Tibial nerve (tissue), 4 donors: ENCODE data around the gene MIOX. TPM values are rescaled to one million over a fixed set of nuclear protein-coding genes. Genes with fewer than 3 reads are reported as not detected.
A peak's percentile ranks its signal among the peaks of the same experiment; 100 is the strongest.
"Not testable (repeated sequence)": the region's sequence is repeated elsewhere in the genome, so short reads cannot be mapped to it uniquely, and the experiment has no call there.

Experiments
- DNase-seq, 2 donors: peaks; one replicate each; pipeline ENCODE4 v3.0.0-alpha.2; 2019; ENCODE audit warnings: low spot score in 2 of 2
- H3K27ac ChIP-seq, 4 donors: fragments of 200-600 bp; sonication (generic) in 3 of 4; one replicate each; pipeline ENCODE4 v1.5.1; 2017 to 2019; ENCODE audit warnings: mild to moderate bottlenecking in 1 of 4
- H3K27me3 ChIP-seq, 2 donors: fragments of 200-600 bp; sonication (generic) in 1 of 2; one replicate each; pipeline versions ENCODE4 v1.5.1 to v1.6.0; 2017 to 2019
- H3K36me3 ChIP-seq, 3 donors: fragments of 200-600 bp; sonication (generic); one replicate each; pipeline ENCODE4 v1.5.1; 2018 to 2019
- H3K4me1 ChIP-seq, 4 donors: fragments of 200-600 bp; sonication (generic) in 3 of 4; one replicate each; pipeline ENCODE4 v1.5.1; 2017 to 2019
- H3K4me3 ChIP-seq, 4 donors: fragments of 200-600 bp; sonication (generic) in 3 of 4; one replicate each; pipeline ENCODE4 v1.5.1; 2017 to 2019; ENCODE audit warnings: mild to moderate bottlenecking in 1 of 4, moderate library complexity in 1 of 4
- H3K9me3 ChIP-seq, 4 donors: fragments of 200-600 bp; sonication (generic) in 3 of 4; one replicate each; pipeline ENCODE4 v1.5.1; 2017 to 2019
- CTCF ChIP-seq, 5 experiments: fragments of 200-600 bp in 3 of 5; fragments of 450-650 bp in 2 of 5; sonication (generic) in 3 of 5; IDR thresholded peaks; one replicate each; pipeline ENCODE4 v1.5.1; 2016 to 2019; ENCODE audit warnings: antibody characterized with exemption in 5 of 5, mild to moderate bottlenecking in 3 of 5, moderate library complexity in 2 of 5
- EP300 ChIP-seq, 2 donors: sonication (generic); formaldehyde crosslinking; IDR thresholded peaks; one replicate each; pipeline ENCODE4 v1.6.1; 2017; ENCODE audit warnings: antibody characterized with exemption in 2 of 2, mild to moderate bottlenecking in 1 of 2
- POLR2A ChIP-seq, 2 donors: fragments of 450-650 bp; IDR thresholded peaks; one replicate each; pipeline ENCODE4 v1.6.1; 2017; ENCODE audit warnings: antibody characterized with exemption in 2 of 2, mild to moderate bottlenecking in 2 of 2, moderate library complexity in 2 of 2
- WGBS, 2 donors: methylation state at CpG; one replicate each; pipeline ENCODE4 v1.1.5; 2018; 5-methylcytosine and 5-hydroxymethylcytosine counted together
- total RNA-seq, 4 donors: library from RNA; depleted of rRNA; stranded (reverse); fragments of >200 nt; gene quantifications; one replicate each; pipeline ENCODE4 v1.1.0, GENCODE V29; 2016

MIOX gene
- total RNA-seq, 4 donors from 2014 or later: not detected

GRCh38 chr22:50533856-50534711, 47.4 kb downstream of the MIOX start:
- DNase-seq: peak in 1 of 2 donors; percentile 25
- H3K9me3 ChIP-seq, H3K4me3 ChIP-seq, H3K36me3 ChIP-seq: not testable (repeated sequence)
- Histone ChIP-seq H3K27me3 (peaks cover 3 to 59% of the 10 kb centered on the region in 2 donors), H3K27ac (peak overlapping the region in 3 of 4 donors; percentile 44 to 52 (median 49)), H3K4me1 (peaks cover 0 to 47% (median 32%) of the 10 kb centered on the region in 4 donors)
- WGBS, 2 donors: 48 to 50% methylated on average over 21 of the region's 21 CpGs
- peak; percentile 22 to 25 for TF ChIP-seq POLR2A (IDR thresholded peaks at IDR 0.05)
- TF ChIP-seq EP300 (IDR thresholded peaks at IDR 0.05): peak in 1 of 2 donors; percentile 50

GRCh38 chr22:50535113-50535512, 48.5 kb downstream of the MIOX start:
- TF ChIP-seq POLR2A (IDR thresholded peaks at IDR 0.05): no peak
- no peak for TF ChIP-seq CTCF (IDR thresholded peaks at IDR 0.05)
- DNase-seq: no peak

GRCh38 chr22:50536226-50536625, 49.6 kb downstream of the MIOX start:
- Histone ChIP-seq H3K9me3 (no peaks in the 10 kb centered on the region), H3K27me3 (peaks cover 3 to 42% of the 10 kb centered on the region in 2 donors), H3K4me3 (no peak overlapping the region), H3K4me1 (peaks cover 0 to 41% (median 28%) of the 10 kb centered on the region in 4 donors), H3K36me3 (no peaks in the 10 kb centered on the region), H3K27ac (no peak overlapping the region)
- 78 to 89% methylated on average over 3 of the region's 3 CpGs for WGBS, 2 donors
- DNase-seq: no peak
- no peak for TF ChIP-seq EP300 (IDR thresholded peaks at IDR 0.05)
- no peak for TF ChIP-seq CTCF (IDR thresholded peaks at IDR 0.05)
- no peak for TF ChIP-seq POLR2A (IDR thresholded peaks at IDR 0.05)

More at GRCh38 chr22:50535113-50535512, 48.5 kb downstream of the MIOX start:
- Histone ChIP-seq H3K27ac (no peak overlapping the region), H3K4me1 (peaks cover 0 to 44% (median 36%) of the 10 kb centered on the region in 4 donors), H3K9me3 (no peaks in the 10 kb centered on the region), H3K4me3 (no peak overlapping the region), H3K36me3 (no peaks in the 10 kb centered on the region), H3K27me3 (peaks cover 3 to 53% of the 10 kb centered on the region in 2 donors)
- 85 to 88% methylated on average over 8 of the region's 8 CpGs for WGBS, 2 donors

- WGBS, 2 donors: 80 to 84% methylated on average over 13 of the region's 13 CpGs
- peaks cover 0 to 26% of the 10 kb centered on the region in 2 donors for H3K27me3 ChIP-seq
Measured at GRCh38 chr22:50537765-50538164, 51.1 kb downstream of the MIOX start.

More at GRCh38 chr22:50537765-50538164, 51.1 kb downstream of the MIOX start:
- DNase-seq: no peak
- H3K9me3 ChIP-seq: no peaks in the 10 kb centered on the region
- peak overlapping the region in 3 of 4 donors; percentile 80 to 89 (median 82) for H3K27ac ChIP-seq
- no peaks in the 10 kb centered on the region for H3K36me3 ChIP-seq
- TF ChIP-seq POLR2A (IDR thresholded peaks at IDR 0.05) (no peak), CTCF (IDR thresholded peaks at IDR 0.05) (no peak), EP300 (IDR thresholded peaks at IDR 0.05) (no peak)
- peaks cover 0 to 30% (median 17%) of the 10 kb centered on the region in 4 donors for H3K4me1 ChIP-seq
- no peak overlapping the region for H3K4me3 ChIP-seq

Other genes with a start within 250 kb of the MIOX start
- gene TUBGCP6, start 241.8 kb upstream of the MIOX start, total RNA-seq: 100 to 1,000 TPM in 1 of 4 donors, 10 to 100 TPM in 3; 72.2 to 127 (median 78.6) TPM
- 100 to 1,000 TPM in 1 of 4 donors, 10 to 100 TPM in 3; 41.2 to 105 (median 55.4) TPM for gene HDAC10, start 235.6 kb upstream of the MIOX start, total RNA-seq
- gene MAPK12, start 225.2 kb upstream of the MIOX start, total RNA-seq: 10 to 100 TPM; 12.3 to 32.0 (median 24.1) TPM
- gene MAPK11, start 216.5 kb upstream of the MIOX start, total RNA-seq: 10 to 100 TPM in 3 of 4 donors, 1 to 10 TPM in 1; 8.7 to 33.3 (median 19.6) TPM
- gene PLXNB2, start 179.2 kb upstream of the MIOX start, total RNA-seq: 100 to 1,000 TPM; 135 to 193 (median 165) TPM
- gene DENND6B, start 159.8 kb upstream of the MIOX start, total RNA-seq: 10 to 100 TPM in 3 of 4 donors, 1 to 10 TPM in 1; 8.6 to 13.1 (median 11.7) TPM
- gene PPP6R2, start 143.5 kb upstream of the MIOX start, total RNA-seq: 100 to 1,000 TPM in 1 of 4 donors, 10 to 100 TPM in 3; 55.9 to 112 (median 76.7) TPM
- 10 to 100 TPM; 48.5 to 77.7 (median 68.3) TPM for gene SBF1, start 11.8 kb upstream of the MIOX start, total RNA-seq
- not detected for gene ADM2, start 5.3 kb upstream of the MIOX start, total RNA-seq
- 10 to 100 TPM; 53.7 to 85.2 (median 58.1) TPM for gene LMF2, start 20.8 kb downstream of the MIOX start, total RNA-seq
- 10 to 100 TPM; 43.9 to 57.3 (median 45.0) TPM for gene NCAPH2, start 21.4 kb downstream of the MIOX start, total RNA-seq
- gene SCO2, start 38.7 kb downstream of the MIOX start, total RNA-seq: 1 to 10 TPM in 3 of 4 donors, not detected in 1; 2.5 to 3.9 (median 3.3) TPM
- gene TYMP, start 43.2 kb downstream of the MIOX start, total RNA-seq: 100 to 1,000 TPM in 1 of 4 donors, 10 to 100 TPM in 3; 33.1 to 239 (median 60.3) TPM
- gene KLHDC7B, start 59.0 kb downstream of the MIOX start, total RNA-seq: under 1 TPM in 1 of 4 donors, not detected in 3; 0.90 TPM
- not detected for gene SYCE3, start 76.1 kb downstream of the MIOX start, total RNA-seq
- gene CPT1B, start 91.6 kb downstream of the MIOX start, total RNA-seq: 10 to 100 TPM in 3 of 4 donors, 1 to 10 TPM in 1; 7.2 to 22.6 (median 15.1) TPM
- 10 to 100 TPM; 55.9 to 95.4 (median 74.4) TPM for gene CHKB, start 96.0 kb downstream of the MIOX start, total RNA-seq
- 1 to 10 TPM; 3.0 to 6.1 (median 4.8) TPM for gene MAPK8IP2, start 113.9 kb downstream of the MIOX start, total RNA-seq
- gene ARSA, start 141.3 kb downstream of the MIOX start, total RNA-seq: 10 to 100 TPM; 33.2 to 51.5 (median 48.0) TPM
- gene SHANK3, start 186.0 kb downstream of the MIOX start, total RNA-seq: 10 to 100 TPM; 10.3 to 29.4 (median 20.5) TPM